IPS-15b (cell line): ENCODE results near the gene POLRMT.

Experiments used
- H3K27me3 ChIP-seq: one replicate; pipeline ENCODE4 v1.6.1; 2013; ENCODE audit warnings: low read length; ENCODE audit not compliant: control insufficient read depth, insufficient read depth
- H3K36me3 ChIP-seq: one replicate; pipeline ENCODE4 v1.6.1; 2013; ENCODE audit warnings: low read length; ENCODE audit not compliant: control insufficient read depth, insufficient read depth
- H3K4me1 ChIP-seq: one replicate; pipeline ENCODE4 v1.6.1; 2013; ENCODE audit warnings: mild to moderate bottlenecking, low read length; ENCODE audit not compliant: control insufficient read depth, insufficient read depth
- H3K4me3 ChIP-seq: one replicate; pipeline ENCODE4 v1.5.1; 2013; ENCODE audit warnings: low read depth, low read length
- H3K9ac ChIP-seq: one replicate; pipeline ENCODE4 v1.6.1; 2013; ENCODE audit warnings: low read depth, mild to moderate bottlenecking, low read length
- H3K9me3 ChIP-seq: one replicate; pipeline ENCODE4 v1.6.1; 2013; ENCODE audit warnings: mild to moderate bottlenecking, low read length; ENCODE audit not compliant: control insufficient read depth, insufficient read depth

The POLRMT gene

DNA sequence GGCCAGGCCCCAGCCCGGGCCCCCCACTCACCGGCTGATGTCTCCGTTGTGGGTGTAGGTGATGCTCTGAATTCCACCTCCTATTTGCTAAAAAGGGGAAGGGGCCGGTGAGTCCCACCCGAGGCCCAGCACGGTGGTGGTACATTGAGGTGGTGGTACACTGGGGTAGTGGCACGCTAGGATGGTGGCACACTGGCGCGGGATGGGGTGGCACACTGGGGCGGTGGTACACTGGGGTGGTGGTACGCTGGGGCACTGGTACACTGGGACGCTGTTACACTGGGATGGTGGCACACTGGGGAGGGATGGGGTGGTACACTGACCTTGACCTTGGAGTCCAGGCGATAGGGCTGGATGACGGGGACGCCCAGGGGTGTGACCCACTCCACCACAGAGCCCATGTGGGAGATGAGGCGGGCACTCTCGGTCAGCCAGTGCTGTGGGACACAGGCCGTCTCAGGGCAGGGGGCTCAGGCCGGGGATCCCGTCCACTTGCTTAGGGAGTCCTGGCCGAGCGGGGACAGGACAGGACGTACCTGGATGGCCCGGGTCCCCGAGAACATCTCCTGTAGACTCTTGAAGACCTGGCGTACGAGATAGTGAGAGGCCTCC lies 14.6 kb downstream of the POLRMT start:
- no peaks in the 10 kb centered on the region for H3K9me3 ChIP-seq
- H3K4me1 ChIP-seq = no peaks in the 10 kb centered on the region
- H3K27me3 ChIP-seq = no peaks in the 10 kb centered on the region
- no peak overlapping the region for H3K9ac ChIP-seq
- no peak overlapping the region for H3K4me3 ChIP-seq
- peaks cover 64% of the 10 kb centered on the region for H3K36me3 ChIP-seq

DNA sequence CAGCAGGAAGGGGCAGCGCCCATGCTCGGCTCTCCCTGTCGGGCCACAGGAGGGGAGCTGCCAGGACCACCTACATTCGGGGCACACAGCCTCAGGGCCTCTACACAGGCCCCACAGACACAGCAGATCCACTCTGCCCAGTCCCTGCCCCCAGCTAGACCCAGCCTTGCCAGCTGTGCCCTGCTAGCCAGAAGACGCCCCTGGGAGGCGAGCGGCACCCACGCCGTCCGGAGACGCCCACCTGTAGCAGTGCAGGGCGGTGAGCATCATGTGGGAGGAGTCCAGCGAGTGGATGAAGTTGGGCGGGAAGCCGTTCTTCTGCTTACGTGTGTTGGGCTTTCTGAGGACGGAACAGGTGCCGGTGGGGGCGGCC lies 15.1 kb downstream of the POLRMT start:
- H3K9me3 ChIP-seq = no peaks in the 10 kb centered on the region
- H3K4me1 ChIP-seq = no peaks in the 10 kb centered on the region
- no peaks in the 10 kb centered on the region for H3K27me3 ChIP-seq
- no peak overlapping the region for H3K4me3 ChIP-seq
- peaks cover 59% of the 10 kb centered on the region for H3K36me3 ChIP-seq
- H3K9ac ChIP-seq = no peak overlapping the region

DNA sequence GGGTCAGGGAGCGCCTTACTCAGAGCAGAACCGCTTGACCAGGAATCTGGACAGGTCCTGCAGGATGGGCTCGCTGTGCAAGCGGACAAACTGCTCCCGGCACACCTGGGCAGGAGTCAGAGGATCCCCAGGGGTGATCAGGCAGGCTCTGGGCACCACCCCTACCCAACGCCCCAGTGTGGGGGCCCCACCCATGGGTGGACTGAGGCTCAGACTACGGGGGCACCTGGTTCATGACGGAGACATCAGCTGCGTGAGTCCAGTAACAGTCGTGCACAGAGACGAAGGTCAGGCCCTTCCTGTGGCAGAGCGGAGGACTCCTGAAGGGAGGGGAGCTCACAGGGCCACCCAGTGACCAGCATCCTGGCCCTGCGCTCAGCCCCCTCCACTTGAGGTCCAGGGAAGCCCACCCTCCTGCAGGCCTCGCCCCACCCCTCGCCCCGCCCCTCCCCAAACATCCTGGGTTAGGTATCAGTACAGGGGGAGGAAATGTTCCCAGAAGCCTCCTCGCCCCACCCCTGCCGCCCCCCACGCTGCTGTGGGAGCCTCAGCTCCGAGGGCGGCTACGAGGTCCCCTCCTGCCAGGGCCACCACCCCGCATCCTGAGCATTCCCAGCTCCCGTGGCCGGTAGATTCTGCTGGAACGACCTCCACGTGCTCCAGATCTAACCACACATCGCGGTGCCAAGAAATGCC lies 15.6 kb downstream of the POLRMT start:
- H3K4me1 ChIP-seq = no peaks in the 10 kb centered on the region
- H3K9me3 ChIP-seq = no peaks in the 10 kb centered on the region
- H3K9ac ChIP-seq = no peak overlapping the region
- H3K36me3 ChIP-seq = peaks cover 54% of the 10 kb centered on the region
- no peak overlapping the region for H3K4me3 ChIP-seq
- H3K27me3 ChIP-seq = no peaks in the 10 kb centered on the region

DNA sequence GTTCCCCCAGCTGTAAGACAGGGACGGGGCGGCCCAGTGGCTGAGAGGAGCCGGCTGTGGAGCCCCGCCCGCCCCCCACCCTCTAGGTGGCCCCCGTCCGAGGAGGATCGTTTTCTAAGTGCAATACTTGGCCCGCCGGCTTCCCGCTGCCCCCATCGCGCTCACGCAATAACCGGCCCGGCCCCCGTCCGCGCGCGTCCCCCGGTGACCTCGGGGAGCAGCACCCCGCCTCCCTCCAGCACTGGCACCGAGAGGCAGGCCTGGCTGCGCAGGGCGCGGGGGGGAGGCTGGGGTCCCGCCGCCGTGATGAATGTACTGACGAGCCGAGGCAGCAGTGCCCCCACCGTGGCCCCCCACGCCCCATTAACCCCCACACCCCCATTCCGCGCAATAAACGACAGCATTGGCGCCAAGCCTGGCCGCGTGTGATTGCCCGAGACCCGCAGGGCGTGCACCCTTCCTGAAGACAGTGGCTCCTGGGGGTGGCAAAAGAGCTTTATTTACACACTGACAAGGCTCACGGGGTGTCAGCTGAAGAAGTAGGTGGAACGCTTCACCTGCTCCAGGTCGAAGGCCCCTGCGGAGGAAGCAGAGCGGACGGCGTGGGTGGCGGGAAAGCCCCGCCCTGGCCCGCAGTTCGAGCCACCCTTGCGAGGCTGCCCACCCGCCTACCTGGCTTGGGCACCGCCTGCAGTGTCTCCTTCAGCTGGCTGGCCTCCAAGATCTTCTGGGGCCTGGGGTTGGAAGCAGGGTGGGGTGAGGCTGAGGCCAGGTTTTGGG lies 16.4 kb downstream of the POLRMT start:
- Histone ChIP-seq H3K9ac (no peak overlapping the region), H3K36me3 (peaks cover 47% of the 10 kb centered on the region), H3K9me3 (no peaks in the 10 kb centered on the region), H3K4me3 (no peak overlapping the region), H3K27me3 (no peaks in the 10 kb centered on the region), H3K4me1 (no peaks in the 10 kb centered on the region)

DNA sequence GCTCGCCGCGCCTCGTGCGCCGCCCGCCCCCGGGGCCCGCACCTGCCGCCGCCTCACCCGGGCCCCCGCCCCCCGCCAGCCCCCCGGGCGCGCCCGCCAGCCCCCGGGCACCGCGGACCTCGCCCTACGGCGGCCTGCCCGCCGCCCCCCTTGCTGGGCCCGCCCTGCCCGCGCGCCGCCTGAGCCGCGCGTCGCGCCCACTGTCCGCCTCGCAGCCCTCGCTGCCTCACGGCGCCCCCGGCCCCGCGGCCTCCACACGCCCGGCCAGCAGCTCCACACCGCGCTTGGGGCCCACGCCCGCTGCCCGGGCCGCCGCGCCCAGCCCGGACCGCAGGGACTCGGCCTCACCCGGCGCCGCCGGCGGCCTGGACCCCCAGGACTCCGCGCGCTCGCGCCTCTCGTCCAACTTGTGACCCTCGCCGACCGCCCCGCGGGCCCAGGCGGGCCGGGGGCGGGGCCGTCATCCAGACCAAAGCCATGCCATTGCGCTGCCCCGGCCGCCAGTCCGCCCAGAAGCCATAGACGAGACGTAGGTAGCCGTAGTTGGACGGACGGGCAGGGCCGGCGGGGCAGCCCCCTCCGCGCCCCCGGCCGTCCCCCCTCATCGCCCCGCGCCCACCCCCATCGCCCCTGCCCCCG lies 17.2 kb downstream of the POLRMT start:
- no peaks in the 10 kb centered on the region for H3K4me1 ChIP-seq
- no peaks in the 10 kb centered on the region for H3K9me3 ChIP-seq
- H3K4me3 ChIP-seq = no peak overlapping the region
- H3K36me3 ChIP-seq = peaks cover 41% of the 10 kb centered on the region
- H3K9ac ChIP-seq = no peak overlapping the region
- H3K27me3 ChIP-seq = no peaks in the 10 kb centered on the region

DNA sequence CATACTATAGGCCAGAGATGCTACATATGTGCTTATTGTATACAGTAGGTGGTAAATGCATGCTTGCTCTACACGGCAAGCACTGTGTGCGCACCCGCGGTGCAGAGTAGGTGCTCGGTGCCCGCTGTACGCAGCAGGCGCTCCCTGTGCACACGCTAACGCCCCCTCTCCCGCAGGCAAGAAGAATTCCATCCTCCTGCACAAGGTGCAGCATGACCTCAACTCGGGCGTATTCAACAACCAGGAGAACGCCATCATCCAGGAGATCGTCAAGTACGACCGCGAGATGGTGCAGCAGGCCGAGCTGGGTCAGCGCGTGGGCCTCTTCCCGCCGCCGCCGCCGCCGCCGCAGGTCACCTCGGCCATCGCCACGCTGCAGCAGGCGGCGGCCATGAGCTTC lies 17.7 kb downstream of the POLRMT start:
- H3K9me3 ChIP-seq = no peaks in the 10 kb centered on the region
- no peak overlapping the region for H3K4me3 ChIP-seq
- peaks cover 41% of the 10 kb centered on the region for H3K36me3 ChIP-seq
- no peak overlapping the region for H3K9ac ChIP-seq
- H3K27me3 ChIP-seq = no peaks in the 10 kb centered on the region
- no peaks in the 10 kb centered on the region for H3K4me1 ChIP-seq

DNA sequence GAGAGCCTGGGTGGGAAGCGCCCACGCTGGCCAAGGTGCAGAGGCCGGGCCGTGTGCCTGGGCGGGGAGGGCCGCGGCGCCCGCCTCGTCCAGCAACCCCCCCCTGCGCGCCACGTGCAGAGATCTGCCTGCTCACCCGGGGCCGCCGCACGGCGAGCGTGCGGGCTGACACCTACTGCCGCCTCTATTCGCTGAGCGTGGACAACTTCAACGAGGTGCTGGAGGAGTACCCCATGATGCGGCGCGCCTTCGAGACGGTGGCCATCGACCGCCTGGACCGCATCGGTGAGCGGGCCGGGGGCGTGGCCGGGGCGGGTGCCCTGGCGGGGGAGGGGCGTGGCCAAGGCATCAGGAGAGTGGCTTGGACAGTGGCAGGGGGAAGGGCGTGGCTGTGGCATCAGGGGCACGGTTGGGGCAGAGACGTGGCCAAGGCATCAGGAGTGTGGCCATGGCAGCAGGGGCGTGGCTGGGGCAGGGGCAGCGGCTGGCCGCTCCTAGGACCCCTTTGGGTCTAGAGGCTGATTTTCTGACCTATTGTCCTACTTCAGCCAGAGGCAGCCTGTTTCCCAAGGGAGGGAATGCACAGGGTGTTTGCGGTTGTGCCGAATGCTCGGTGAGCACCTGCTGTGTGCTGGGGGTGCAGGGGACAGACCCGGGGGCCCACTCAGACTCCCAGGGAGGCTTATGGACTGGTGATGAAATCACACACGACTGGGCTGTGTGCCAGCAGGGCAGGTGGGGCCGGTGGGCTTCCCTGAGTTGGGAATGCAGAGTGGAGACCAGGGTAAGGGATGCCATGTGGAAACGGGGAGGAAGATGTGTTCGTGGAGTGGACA lies 19.4 kb downstream of the POLRMT start:
- Histone ChIP-seq H3K4me3 (no peak overlapping the region), H3K27me3 (no peaks in the 10 kb centered on the region), H3K9me3 (no peaks in the 10 kb centered on the region), H3K36me3 (peaks cover 27% of the 10 kb centered on the region), H3K9ac (no peak overlapping the region), H3K4me1 (no peaks in the 10 kb centered on the region)

DNA sequence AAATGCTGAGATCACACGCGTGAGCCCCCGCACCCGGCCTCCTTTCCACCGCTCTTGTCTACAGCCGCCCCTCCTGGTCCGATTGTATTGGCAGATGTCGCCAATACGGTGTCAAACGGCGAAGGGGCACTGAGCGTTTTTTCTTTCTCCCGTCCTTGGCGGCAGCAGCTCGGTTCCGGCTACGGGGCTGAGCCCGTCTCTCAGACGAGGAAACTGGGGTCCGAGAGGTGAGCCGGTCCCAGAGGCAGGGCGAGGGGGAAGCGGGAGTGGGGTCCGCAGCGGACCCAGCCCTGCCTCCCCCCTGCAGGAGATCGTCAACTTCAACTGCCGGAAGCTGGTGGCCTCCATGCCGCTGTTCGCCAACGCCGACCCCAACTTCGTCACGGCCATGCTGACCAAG lies 20.4 kb downstream of the POLRMT start:
- H3K4me1 ChIP-seq = no peaks in the 10 kb centered on the region
- H3K27me3 ChIP-seq = no peaks in the 10 kb centered on the region
- no peaks in the 10 kb centered on the region for H3K9me3 ChIP-seq
- H3K36me3 ChIP-seq = peaks cover 17% of the 10 kb centered on the region
- H3K4me3 ChIP-seq = no peak overlapping the region
- H3K9ac ChIP-seq = no peak overlapping the region

DNA sequence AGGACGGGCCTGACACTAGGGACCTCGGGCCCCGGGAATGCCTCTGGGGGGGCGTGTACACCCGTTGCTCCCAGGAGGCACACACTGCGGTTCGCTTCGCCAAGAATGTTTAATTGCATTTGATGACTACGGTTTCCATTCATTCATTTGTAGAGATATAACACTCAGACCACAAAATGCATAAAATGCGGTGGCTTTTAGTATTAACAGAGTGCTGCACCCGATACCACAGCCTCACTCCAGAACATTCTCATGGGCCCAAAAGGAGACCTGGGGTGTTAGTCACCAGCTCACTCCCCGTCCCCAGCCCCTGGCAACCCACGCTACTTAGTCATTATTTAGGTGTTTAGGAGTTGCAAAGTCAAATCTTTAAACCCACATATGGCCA lies 21.9 kb downstream of the POLRMT start:
- H3K27me3 ChIP-seq = no peaks in the 10 kb centered on the region
- H3K9ac ChIP-seq = no peak overlapping the region
- H3K4me3 ChIP-seq = no peak overlapping the region
- H3K9me3 ChIP-seq = no peaks in the 10 kb centered on the region
- no peaks in the 10 kb centered on the region for H3K4me1 ChIP-seq
- H3K36me3 ChIP-seq = peaks cover 13% of the 10 kb centered on the region

DNA sequence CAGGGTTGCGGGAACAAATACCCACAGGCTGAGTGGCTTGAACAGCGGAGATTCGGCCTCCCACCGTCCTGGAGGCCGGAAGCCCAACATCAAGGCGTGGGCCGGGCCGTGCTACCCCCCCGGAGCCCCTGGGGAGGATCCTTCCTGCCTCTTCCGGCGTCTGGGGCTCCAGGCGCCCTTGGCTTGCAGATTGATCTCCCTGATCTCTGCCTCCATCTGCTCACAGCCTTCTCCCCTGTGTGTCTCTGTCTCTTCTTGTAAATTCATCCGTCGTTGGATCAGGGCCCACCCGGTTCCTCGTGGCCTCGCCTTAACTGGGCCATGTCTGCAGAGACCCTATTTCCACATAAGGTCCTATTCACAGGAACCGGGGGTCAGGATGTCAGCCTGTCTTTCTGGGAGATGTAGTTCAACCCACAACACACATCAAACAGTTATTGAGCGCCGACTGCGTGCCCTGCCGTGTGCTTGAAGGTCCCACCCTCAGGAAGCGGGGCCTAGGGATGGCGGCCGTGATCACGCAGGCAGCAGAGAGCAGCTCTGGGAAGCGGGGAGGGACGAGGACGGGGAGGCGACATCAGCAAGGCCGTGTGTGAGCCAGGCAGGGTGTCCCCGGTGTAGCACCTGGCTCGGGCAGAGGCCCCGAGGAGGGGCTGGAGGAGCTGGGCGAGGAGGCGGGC lies 22.4 kb downstream of the POLRMT start:
- Histone ChIP-seq H3K9ac (no peak overlapping the region), H3K9me3 (no peaks in the 10 kb centered on the region), H3K27me3 (no peaks in the 10 kb centered on the region), H3K36me3 (peaks cover 13% of the 10 kb centered on the region), H3K4me1 (no peaks in the 10 kb centered on the region), H3K4me3 (no peak overlapping the region)
